RWPE1 (cell line): ENCODE measurements around the gene HSP90AB1.

ENCODE experiments used
- CTCF ChIA-PET: fragments of 350-600 bp; sonication (Branson Sonifier 250); formaldehyde crosslinking; extraction: SDS; loops from one replicate; lab custom pipeline; 2021; lab: Yijun Ruan, JAX
- POLR2A ChIA-PET: fragments of 400-600 bp; formaldehyde crosslinking; extraction: SDS; loops from one replicate; lab custom pipeline; 2020; ENCODE audit warnings: antibody characterized with exemption; ENCODE audit not compliant: low non-redundant PET; lab: Yijun Ruan, JAX
- DNase-seq: peaks from one replicate; pipeline ENCODE4 v3.0.0; 2012; ENCODE audit warnings: low spot score
- H3K27ac ChIP-seq: fragments of 450-650 bp; 2 replicates; pipeline ENCODE4 v1.5.1; 2017
- CTCF ChIP-seq: fragments of 450-650 bp; conservative IDR thresholded peaks from 2 replicates; pipeline ENCODE4 v1.5.1; 2017; ENCODE audit warnings: low read depth, mild to moderate bottlenecking

The HSP90AB1 gene

GRCh38 chr6:44298055-44298803, 51.3 kb downstream of the HSP90AB1 start:
- no peak for TF ChIP-seq CTCF
- DNase-seq = no peak
- no peak overlapping the region for H3K27ac ChIP-seq
- ChIA-PET CTCF (interaction anchor here (0.6 to 1.8 kb wide), 4 partner anchors 15 to 1033 kb away, joined by 3 to 7 read pairs (median 4); partner anchors contain the start of gene AARS2), POLR2A (interaction anchor here (1.4 kb wide), 1 partner anchor 11 kb away, joined by 3 read pairs; no protein-coding TSS in a partner anchor)

GRCh38 chr6:44298864-44299263, 52.0 kb downstream of the HSP90AB1 start:
- TF ChIP-seq CTCF = no peak
- DNase-seq = no peak
- CTCF ChIA-PET = interaction anchor here (0.7 to 1.8 kb wide), 3 partner anchors 10 to 40 kb away, joined by 4 to 7 read pairs (median 5); partner anchors contain the start of gene AARS2
- no peak overlapping the region for H3K27ac ChIP-seq
- POLR2A ChIA-PET = interaction anchor here (1.4 kb wide), 1 partner anchor 10 kb away, joined by 3 read pairs; no protein-coding TSS in a partner anchor

- CTCF ChIA-PET = interaction anchor here (1.4 kb wide), 1 partner anchor 13 kb away, joined by 4 read pairs; the partner anchor contains the start of gene AARS2
- POLR2A ChIA-PET = no interaction called here
- H3K27ac ChIP-seq = no peak overlapping the region
- no peak for TF ChIP-seq CTCF
- DNase-seq = no peak
Observed at GRCh38 chr6:44300292-44300823, 53.5 kb downstream of the HSP90AB1 start.

- TF ChIP-seq CTCF = no peak
- POLR2A ChIA-PET = no interaction called here
- H3K27ac ChIP-seq = no peak overlapping the region
- DNase-seq = no peak
- CTCF ChIA-PET = interaction anchor here (1.4 kb wide), 1 partner anchor 12 kb away, joined by 4 read pairs; the partner anchor contains the start of gene AARS2
Observed at GRCh38 chr6:44301106-44301505, 54.2 kb downstream of the HSP90AB1 start.

- POLR2A ChIA-PET = interaction anchor here (0.6 kb wide), 1 partner anchor 17 kb away, joined by 10 read pairs; no protein-coding TSS in a partner anchor
- CTCF ChIA-PET = interaction anchor here (0.6 to 1.4 kb wide), 3 partner anchors 11 to 41 kb away, joined by 3 to 10 read pairs (median 4); partner anchors contain the start of genes AARS2 and SPATS1
- TF ChIP-seq CTCF = no peak
- peak overlapping the region; percentile 15 for H3K27ac ChIP-seq
- DNase-seq = no peak
Observed at GRCh38 chr6:44301782-44302564, 55.1 kb downstream of the HSP90AB1 start.

- DNase-seq = no peak
- no peak for TF ChIP-seq CTCF
- POLR2A ChIA-PET = no interaction called here
- CTCF ChIA-PET = interaction anchor here (0.6 to 1.4 kb wide), 4 partner anchors 10 to 588 kb away, joined by 3 to 10 read pairs (median 3); partner anchors contain the start of genes AARS2 and SPATS1
- H3K27ac ChIP-seq = peak overlapping the region; percentile 15; the same call in 1 of the 2 replicates
Observed at GRCh38 chr6:44302856-44303255, 56.0 kb downstream of the HSP90AB1 start.
